NCI-H510A (cell line): ENCODE results near the gene DNAJC19.
"Not testable (repeated sequence)": the region's sequence is repeated elsewhere in the genome, so short reads cannot be mapped to it uniquely, and the experiment has no call there.

ENCODE experiments used
- DNase-seq: peaks from one replicate; lab custom pipeline; 2025; lab: John Stamatoyannopoulos, UW

DNAJC19 gene

GRCh38 chr3:180989291-180990163 is at the start of gene DNAJC19:
TSS of gene DNAJC19 (minus strand) at chr3:180989736. CDS start at chr3:180989602, 134 bp downstream.
- peak; percentile 95 for DNase-seq

- no peak for DNase-seq
Observed at GRCh38 chr3:181030948-181031347, 41.4 kb upstream of the DNAJC19 start.

GRCh38 chr3:181025204-181025603 is 35.7 kb upstream of the DNAJC19 start:
- DNase-seq, result no peak

- no peak for DNase-seq
Observed at GRCh38 chr3:181017690-181018089, 28.2 kb upstream of the DNAJC19 start.

- no peak for DNase-seq
Observed at GRCh38 chr3:181009225-181009624, 19.7 kb upstream of the DNAJC19 start.

- no peak for DNase-seq
Observed at GRCh38 chr3:181008796-181009195, 19.3 kb upstream of the DNAJC19 start.

GRCh38 chr3:181007262-181007661 is 17.7 kb upstream of the DNAJC19 start:
- DNase-seq, result no peak

GRCh38 chr3:181006541-181006940 is 17.0 kb upstream of the DNAJC19 start:
- DNase-seq, result no peak

GRCh38 chr3:181003469-181003868 is 13.9 kb upstream of the DNAJC19 start:
- DNase-seq, result not testable (repeated sequence)

GRCh38 chr3:181002331-181002730 is 12.8 kb upstream of the DNAJC19 start:
- not testable (repeated sequence) for DNase-seq

GRCh38 chr3:180996415-180996932 is 6.9 kb upstream of the DNAJC19 start:
- DNase-seq, result no peak

- no peak for DNase-seq
Observed at GRCh38 chr3:180990505-180990904, 969 bp upstream of the DNAJC19 start.

- no peak for DNase-seq
Observed at GRCh38 chr3:180987344-180987743, 2.2 kb downstream of the DNAJC19 start.

- not testable (repeated sequence) for DNase-seq
Observed at GRCh38 chr3:180986366-180986765, 3.2 kb downstream of the DNAJC19 start.

- no peak for DNase-seq
Observed at GRCh38 chr3:180983136-180983535, 6.4 kb downstream of the DNAJC19 start.

GRCh38 chr3:180981912-180982311 is 7.6 kb downstream of the DNAJC19 start:
- no peak for DNase-seq

- no peak for DNase-seq
Observed at GRCh38 chr3:180980611-180981010, 8.9 kb downstream of the DNAJC19 start.

GRCh38 chr3:180979961-180980360 is 9.6 kb downstream of the DNAJC19 start:
- no peak for DNase-seq

- DNase-seq, result no peak
Observed at GRCh38 chr3:180977498-180977897, 12.0 kb downstream of the DNAJC19 start.

GRCh38 chr3:180974286-180974685 is 15.2 kb downstream of the DNAJC19 start:
- no peak for DNase-seq

GRCh38 chr3:180973543-180973942 is 16.0 kb downstream of the DNAJC19 start:
- no peak for DNase-seq

- DNase-seq, result no peak
Observed at GRCh38 chr3:180970931-180971330, 18.6 kb downstream of the DNAJC19 start.

- no peak for DNase-seq
Observed at GRCh38 chr3:180962530-180962929, 27.0 kb downstream of the DNAJC19 start.

- DNase-seq, result no peak
Observed at GRCh38 chr3:180961552-180961951, 28.0 kb downstream of the DNAJC19 start.
